ENCODE measurements around the gene IGDCC3.
A peak's percentile ranks its signal among the peaks of the same experiment; 100 is the strongest.

The IGDCC3 gene

DNA sequence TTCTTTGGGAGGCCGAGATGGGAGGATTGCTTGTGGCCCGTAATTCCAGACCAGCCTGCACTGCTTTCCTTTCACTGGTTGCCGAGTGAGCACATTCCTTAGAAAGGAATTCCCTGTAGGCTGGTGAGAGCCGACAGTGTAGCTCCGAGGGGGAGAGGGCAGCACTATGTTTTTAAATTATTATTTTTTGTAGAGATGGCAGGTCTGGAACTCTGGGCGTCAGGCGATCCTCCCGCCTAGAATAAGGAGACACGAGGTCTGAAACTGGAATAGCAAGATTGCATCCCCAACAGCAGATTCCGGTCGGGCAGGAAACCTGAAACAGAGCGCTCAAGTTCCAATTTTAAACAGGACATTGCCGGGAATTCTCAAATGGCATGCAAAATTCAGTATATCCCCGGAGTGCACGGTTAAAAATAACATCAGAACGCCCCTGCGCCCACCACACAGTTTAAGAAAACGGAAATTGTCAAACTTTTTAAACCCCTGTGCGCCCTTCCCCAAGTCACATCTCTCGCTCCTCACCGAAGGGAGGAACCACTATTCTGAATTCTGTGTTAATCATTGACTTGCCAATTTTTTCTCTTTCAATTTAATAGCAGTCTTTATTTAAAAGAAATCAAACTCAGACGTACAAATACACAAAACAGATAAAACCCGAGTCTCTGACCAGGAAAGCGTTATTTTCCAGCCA is 74.0 kb downstream of the IGDCC3 start:
- TF ChIP-seq, protein P1, sequence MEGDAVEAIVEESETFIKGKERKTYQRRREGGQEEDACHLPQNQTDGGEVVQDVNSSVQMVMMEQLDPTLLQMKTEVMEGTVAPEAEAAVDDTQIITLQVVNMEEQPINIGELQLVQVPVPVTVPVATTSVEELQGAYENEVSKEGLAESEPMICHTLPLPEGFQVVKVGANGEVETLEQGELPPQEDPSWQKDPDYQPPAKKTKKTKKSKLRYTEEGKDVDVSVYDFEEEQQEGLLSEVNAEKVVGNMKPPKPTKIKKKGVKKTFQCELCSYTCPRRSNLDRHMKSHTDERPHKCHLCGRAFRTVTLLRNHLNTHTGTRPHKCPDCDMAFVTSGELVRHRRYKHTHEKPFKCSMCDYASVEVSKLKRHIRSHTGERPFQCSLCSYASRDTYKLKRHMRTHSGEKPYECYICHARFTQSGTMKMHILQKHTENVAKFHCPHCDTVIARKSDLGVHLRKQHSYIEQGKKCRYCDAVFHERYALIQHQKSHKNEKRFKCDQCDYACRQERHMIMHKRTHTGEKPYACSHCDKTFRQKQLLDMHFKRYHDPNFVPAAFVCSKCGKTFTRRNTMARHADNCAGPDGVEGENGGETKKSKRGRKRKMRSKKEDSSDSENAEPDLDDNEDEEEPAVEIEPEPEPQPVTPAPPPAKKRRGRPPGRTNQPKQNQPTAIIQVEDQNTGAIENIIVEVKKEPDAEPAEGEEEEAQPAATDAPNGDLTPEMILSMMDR (conservative IDR thresholded peaks at IDR 0.05; ENCODE audit: low read depth): no peak
- peak overlapping the region; percentile 81 for H3K27ac ChIP-seq
- CTCF ChIA-PET: no interaction called here
- DNase-seq (ENCODE audit: low spot score): peak; percentile 52
- POLR2A ChIA-PET (ENCODE audit: low non-redundant PET): interaction anchor here (0.7 to 1.2 kb wide), 3 partner anchors 9 to 117 kb away, joined by 3 to 4 read pairs (median 3); no protein-coding TSS in a partner anchor

- POLR2A ChIA-PET (ENCODE audit: low non-redundant PET): no interaction called here
These were observed 75.7 kb downstream of the IGDCC3 start for GRCh38 chr15:65302061-65302460.

GRCh38 chr15:65300924-65301441 is 76.8 kb downstream of the IGDCC3 start:
- POLR2A ChIA-PET (ENCODE audit: low non-redundant PET): no interaction called here
- CTCF ChIA-PET: no interaction called here
- H3K27ac ChIP-seq: no peak overlapping the region; the same call in 1 of the 2 replicates
- DNase-seq (ENCODE audit: low spot score): no peak
- TF ChIP-seq, protein P1 (conservative IDR thresholded peaks at IDR 0.05; ENCODE audit: low read depth): no peak

More at GRCh38 chr15:65302061-65302460, 75.7 kb downstream of the IGDCC3 start:
- H3K27ac ChIP-seq: peak overlapping the region; percentile 22
- no peak for DNase-seq (ENCODE audit: low spot score)
- TF ChIP-seq, protein P1 (conservative IDR thresholded peaks at IDR 0.05; ENCODE audit: low read depth): no peak
- CTCF ChIA-PET: no interaction called here

- POLR2A ChIA-PET (ENCODE audit: low non-redundant PET): no interaction called here
- no peak for DNase-seq (ENCODE audit: low spot score)
- H3K27ac ChIP-seq: no peak overlapping the region
- TF ChIP-seq, protein P1 (conservative IDR thresholded peaks at IDR 0.05; ENCODE audit: low read depth): no peak
- CTCF ChIA-PET: interaction anchor here (1.1 kb wide), 1 partner anchor 22 kb away, joined by 4 read pairs; no protein-coding TSS in a partner anchor
These were observed 79.1 kb downstream of the IGDCC3 start for GRCh38 chr15:65298731-65299130.

GRCh38 chr15:65292938-65293518 is 84.8 kb downstream of the IGDCC3 start:
- CTCF ChIA-PET: interaction anchor here (0.7 kb wide), 1 partner anchor 53 kb away, joined by 3 read pairs; no protein-coding TSS in a partner anchor

GRCh38 chr15:65290228-65290627 is 87.6 kb downstream of the IGDCC3 start:
- H3K27ac ChIP-seq: no peak overlapping the region
- DNase-seq (ENCODE audit: low spot score): no peak
- TF ChIP-seq, protein P1 (conservative IDR thresholded peaks at IDR 0.05; ENCODE audit: low read depth): no peak
- POLR2A ChIA-PET (ENCODE audit: low non-redundant PET): no interaction called here
- CTCF ChIA-PET: no interaction called here

More at GRCh38 chr15:65292938-65293518, 84.8 kb downstream of the IGDCC3 start:
- POLR2A ChIA-PET (ENCODE audit: low non-redundant PET): no interaction called here
- DNase-seq (ENCODE audit: low spot score): no peak
- TF ChIP-seq, protein P1 (conservative IDR thresholded peaks at IDR 0.05; ENCODE audit: low read depth): no peak
- no peak overlapping the region for H3K27ac ChIP-seq

All from RWPE1 (cell line).